Keratinocyte (primary cell): ENCODE results near the gene KIF5A. TPM values are rescaled to one million over a fixed set of nuclear protein-coding genes. Genes with fewer than 3 reads are reported as not detected.

Source experiments
- DNase-seq: peaks from one replicate; pipeline ENCODE4 v3.0.0-alpha.2; 2011; ENCODE audit warnings: low read depth, missing footprints, low spot score
- FAIRE-seq: peaks from 2 replicates; lab custom pipeline; 2011; peaks lifted over from hg19 to GRCh38; lab: Jason Lieb, UNC
- H2AFZ ChIP-seq: 2 replicates; pipeline ENCODE4 v1.6.0; 2012; ENCODE audit warnings: low read length, control low read depth, inconsistent platforms; ENCODE audit not compliant: control insufficient read depth
- H3K27ac ChIP-seq: 2 replicates; pipeline ENCODE4 v1.5.1; 2011; ENCODE audit warnings: low read length; ENCODE audit not compliant: control insufficient read depth, insufficient read depth
- H3K27me3 ChIP-seq: 3 replicates; pipeline ENCODE4 v1.6.0; 2011; ENCODE audit warnings: low read length; ENCODE audit not compliant: control insufficient read depth, insufficient read depth; ENCODE audit errors: extremely low read depth
- H3K36me3 ChIP-seq, 2 experiments: 2 replicates in 1 of 2; 3 replicates in 1 of 2; pipeline ENCODE4 v1.5.1; 2011; ENCODE audit warnings: low read length in 2 of 2, mild to moderate bottlenecking in 1 of 2; ENCODE audit not compliant: control insufficient read depth in 2 of 2, insufficient read depth in 2 of 2; ENCODE audit errors: extremely low read depth in 1 of 2
- H3K4me1 ChIP-seq: 3 replicates; pipeline ENCODE4 v1.5.1; 2011; ENCODE audit warnings: low read length; ENCODE audit not compliant: control insufficient read depth, insufficient read depth; ENCODE audit errors: extremely low read depth
- H3K4me2 ChIP-seq: 3 replicates; pipeline ENCODE4 v1.6.0; 2011; ENCODE audit warnings: low read depth, low read length; ENCODE audit not compliant: control insufficient read depth, insufficient read depth; ENCODE audit errors: extremely low read depth
- H3K4me3 ChIP-seq, 3 experiments: fragments of 200-600 bp in 1 of 3; sonication (generic) in 1 of 3; 2 replicates in 2 of 3; 3 replicates in 1 of 3; pipeline ENCODE4 v1.5.1; 2011 to 2016; ENCODE audit warnings: low read length in 3 of 3, mild to moderate bottlenecking in 3 of 3, control low read depth in 2 of 3, inconsistent platforms in 1 of 3, low read depth in 1 of 3, mixed read lengths in 1 of 3, mixed run types in 1 of 3, moderate library complexity in 1 of 3; ENCODE audit not compliant: control insufficient read depth in 2 of 3, insufficient read depth in 2 of 3; ENCODE audit errors: extremely low read depth in 1 of 3
- H3K79me2 ChIP-seq: 2 replicates; pipeline ENCODE4 v1.6.0; 2012; ENCODE audit warnings: low read length; ENCODE audit not compliant: control insufficient read depth, insufficient read depth
- H3K9ac ChIP-seq: 3 replicates; pipeline ENCODE4 v1.6.0; 2011; ENCODE audit warnings: low read length; ENCODE audit not compliant: control insufficient read depth, insufficient read depth; ENCODE audit errors: extremely low read depth
- H3K9me1 ChIP-seq: 3 replicates; pipeline ENCODE4 v1.6.0; 2011; ENCODE audit warnings: low read length; ENCODE audit not compliant: control insufficient read depth, insufficient read depth; ENCODE audit errors: extremely low read depth
- H3K9me3 ChIP-seq: 2 replicates; pipeline ENCODE4 v1.5.1; 2012; ENCODE audit warnings: low read depth, low read length; ENCODE audit not compliant: control insufficient read depth
- H4K20me1 ChIP-seq: 3 replicates; pipeline ENCODE4 v1.6.0; 2011; ENCODE audit warnings: low read length; ENCODE audit not compliant: control insufficient read depth, insufficient read depth; ENCODE audit errors: extremely low read depth
- EZH2 ChIP-seq: IDR thresholded peaks from one replicate; pipeline ENCODE4 v1.6.1; 2012; ENCODE audit warnings: inconsistent platforms, mild to moderate bottlenecking, low read length, moderate library complexity
- dilution Hi-C: fragments of 300-500 bp; cut with MboI; formaldehyde crosslinking; loops from one replicate; pipeline ENCODE4 v1.7.0; 2020; ENCODE audit warnings: low sequenced_read_pairs; ENCODE audit not compliant: extremely low pct_ligation_motif_present
- polyA plus RNA-seq, 5 experiments: library from polyadenylated mRNA; depleted of rRNA in 3 of 5; stranded (reverse) in 3 of 5; stranded (forward) in 1 of 5; unstranded in 1 of 5; fragments of >200 nt; gene quantifications; 1 replicate in 1 of 5; 2 replicates in 3 of 5; 3 replicates in 1 of 5; pipeline versions ENCODE4 v1.2.1 to v1.2.3, GENCODE V29; 2011 to 2012; ENCODE audit warnings: missing spikeins in 2 of 5, low read depth in 1 of 5, low replicate concordance in 1 of 5
- TF ChIP-seq, protein P1 (sequence below), 3 experiments: IDR thresholded peaks in 1 of 3; conservative IDR thresholded peaks in 1 of 3; optimal IDR thresholded peaks in 1 of 3; 2 replicates in 2 of 3; 3 replicates in 1 of 3; pipeline versions ENCODE3 to v1.5.1; 2011; ENCODE audit warnings: low read length in 3 of 3, mild to moderate bottlenecking in 3 of 3, moderate library complexity in 2 of 3, control low read depth in 1 of 3, inconsistent platforms in 1 of 3; ENCODE audit not compliant: insufficient read depth in 2 of 3; ENCODE audit errors: extremely low read depth in 1 of 3

The KIF5A gene
- polyA plus RNA-seq, 1 donor (not counting 4 experiments of a cell fraction or from before 2014, with no cell fraction given), result 0.05 TPM

DNA sequence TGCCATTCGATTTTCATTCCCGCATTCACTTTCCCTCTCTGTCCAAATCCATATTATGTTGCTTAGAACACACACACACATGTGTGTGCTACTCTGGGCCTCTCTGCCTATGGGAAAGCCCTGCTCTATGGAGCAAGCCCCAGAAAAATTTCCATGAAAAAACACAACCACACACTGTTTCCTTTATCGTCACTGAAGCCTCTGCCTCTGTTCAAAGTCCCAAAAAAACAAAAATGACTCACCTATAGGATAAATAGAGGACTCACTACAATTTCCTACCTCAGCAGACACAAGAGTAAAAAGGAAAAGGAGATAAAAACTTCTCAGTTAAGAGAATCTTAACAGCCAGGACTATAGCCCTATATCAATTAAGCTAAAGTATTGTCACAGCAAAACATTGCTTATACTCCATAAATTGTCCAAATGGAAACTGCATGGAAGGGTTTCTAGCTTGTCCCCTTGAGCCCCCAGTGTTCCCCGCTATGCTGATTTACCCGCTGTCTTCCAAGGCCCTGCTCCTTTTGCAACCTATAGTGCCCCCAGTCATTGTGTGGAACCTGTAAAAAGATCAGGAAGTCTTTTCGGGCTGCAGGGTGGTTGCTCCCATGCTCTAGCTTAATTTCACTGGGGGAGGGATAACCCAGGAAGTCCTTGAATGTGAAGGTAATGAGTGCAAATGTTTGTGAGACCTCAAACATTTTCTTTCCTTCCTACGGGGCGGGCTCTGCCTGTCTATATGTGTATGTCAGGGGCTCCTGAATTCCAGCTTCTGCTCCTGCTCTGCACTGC, 30.0 kb downstream of the KIF5A start:
- dilution Hi-C loops, result loop anchor here (10.0 to 25.0 kb wide), 2 partner anchors 55 to 157 kb away; partner anchors contain the start of genes AGAP2, B4GALNT1 and TSPAN31
- no peaks in the 10 kb centered on the region for H3K4me1 ChIP-seq
- DNase-seq, result no peak
- no peak overlapping the region for H3K9ac ChIP-seq
- H3K36me3 ChIP-seq, result no peaks in the 10 kb centered on the region
- no peaks in the 10 kb centered on the region for H3K79me2 ChIP-seq
- H2AFZ ChIP-seq, result no peak overlapping the region
- no peak for TF ChIP-seq EZH2
- TF ChIP-seq, protein P1, sequence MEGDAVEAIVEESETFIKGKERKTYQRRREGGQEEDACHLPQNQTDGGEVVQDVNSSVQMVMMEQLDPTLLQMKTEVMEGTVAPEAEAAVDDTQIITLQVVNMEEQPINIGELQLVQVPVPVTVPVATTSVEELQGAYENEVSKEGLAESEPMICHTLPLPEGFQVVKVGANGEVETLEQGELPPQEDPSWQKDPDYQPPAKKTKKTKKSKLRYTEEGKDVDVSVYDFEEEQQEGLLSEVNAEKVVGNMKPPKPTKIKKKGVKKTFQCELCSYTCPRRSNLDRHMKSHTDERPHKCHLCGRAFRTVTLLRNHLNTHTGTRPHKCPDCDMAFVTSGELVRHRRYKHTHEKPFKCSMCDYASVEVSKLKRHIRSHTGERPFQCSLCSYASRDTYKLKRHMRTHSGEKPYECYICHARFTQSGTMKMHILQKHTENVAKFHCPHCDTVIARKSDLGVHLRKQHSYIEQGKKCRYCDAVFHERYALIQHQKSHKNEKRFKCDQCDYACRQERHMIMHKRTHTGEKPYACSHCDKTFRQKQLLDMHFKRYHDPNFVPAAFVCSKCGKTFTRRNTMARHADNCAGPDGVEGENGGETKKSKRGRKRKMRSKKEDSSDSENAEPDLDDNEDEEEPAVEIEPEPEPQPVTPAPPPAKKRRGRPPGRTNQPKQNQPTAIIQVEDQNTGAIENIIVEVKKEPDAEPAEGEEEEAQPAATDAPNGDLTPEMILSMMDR (optimal IDR thresholded peaks at IDR 0.05 in 1 of 3, IDR thresholded peaks at IDR 0.05 in 1 of 3, conservative IDR thresholded peaks at IDR 0.05 in 1 of 3; ENCODE audit: extremely low read depth in 1 of 3, insufficient read depth in 2 of 3, low read length in 3 of 3), result no peak
- no peak for FAIRE-seq
- H4K20me1 ChIP-seq, result no peaks in the 10 kb centered on the region
- peaks cover 6% of the 10 kb centered on the region for H3K27me3 ChIP-seq
- H3K4me2 ChIP-seq, result no peak overlapping the region
- no peak overlapping the region for H3K27ac ChIP-seq
- H3K9me1 ChIP-seq, result no peaks in the 10 kb centered on the region
- no peaks in the 10 kb centered on the region for H3K9me3 ChIP-seq
- H3K4me3 ChIP-seq, result no peak overlapping the region

DNA sequence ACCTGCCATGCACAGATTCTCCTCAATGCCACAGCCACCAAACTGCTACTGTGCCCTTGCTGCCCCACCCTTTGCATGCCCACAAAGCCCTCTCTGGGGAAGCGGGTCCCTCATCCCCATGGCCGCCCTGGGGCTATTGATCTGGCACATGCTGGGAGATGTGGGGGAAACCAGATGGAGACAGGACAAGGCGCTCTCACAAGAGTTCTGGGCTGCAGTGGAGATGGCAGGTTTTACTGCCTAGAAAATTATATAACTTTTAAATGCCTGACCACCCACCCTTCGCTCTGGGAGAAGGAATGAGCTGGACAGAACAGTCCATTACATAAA, 30.6 kb downstream of the KIF5A start:
- Histone ChIP-seq H3K27ac (no peak overlapping the region), H2AFZ (no peak overlapping the region), H3K4me3 (no peak overlapping the region), H3K27me3 (peaks cover 6% of the 10 kb centered on the region), H3K9me3 (no peaks in the 10 kb centered on the region), H3K9ac (no peak overlapping the region), H3K9me1 (no peaks in the 10 kb centered on the region), H3K79me2 (no peaks in the 10 kb centered on the region), H3K4me2 (no peak overlapping the region), H4K20me1 (no peaks in the 10 kb centered on the region), H3K36me3 (no peaks in the 10 kb centered on the region), H3K4me1 (no peaks in the 10 kb centered on the region)
- no peak for DNase-seq
- TF ChIP-seq, protein P1 (optimal IDR thresholded peaks at IDR 0.05 in 1 of 3, IDR thresholded peaks at IDR 0.05 in 1 of 3, conservative IDR thresholded peaks at IDR 0.05 in 1 of 3; ENCODE audit: extremely low read depth in 1 of 3, insufficient read depth in 2 of 3, low read length in 3 of 3), result no peak
- TF ChIP-seq EZH2, result no peak
- FAIRE-seq, result no peak
- dilution Hi-C loops, result loop anchor here (25.0 kb wide), 1 partner anchor 157 kb away; the partner anchor contains the start of genes AGAP2 and TSPAN31
